Prostate gland (tissue), 2 donors: ENCODE measurements around the gene EPB41L4A. TPM values are rescaled to one million over a fixed set of nuclear protein-coding genes. Genes with fewer than 3 reads are reported as not detected.

Experiments
- DNase-seq: peaks from one replicate; pipeline ENCODE4 v3.0.0-alpha.2; 2019; ENCODE audit warnings: low spot score
- H3K27ac ChIP-seq, 2 donors: fragments of 200-600 bp; sonication (generic); 2 replicates each; pipeline ENCODE4 v1.5.1; 2017 to 2019
- H3K27me3 ChIP-seq: fragments of 200-600 bp; sonication (generic); replicated peaks from 2 replicates; pipeline ENCODE4 v1.5.1; 2019; ENCODE audit not compliant: insufficient read depth
- H3K36me3 ChIP-seq, 2 donors: fragments of 200-600 bp; sonication (generic); 1 replicate in 1 of 2; 2 replicates in 1 of 2; pipeline versions ENCODE4 v1.5.1 to v1.8.1; 2017 to 2019
- H3K4me1 ChIP-seq: fragments of 200-600 bp; sonication (generic); replicated peaks from 2 replicates; pipeline ENCODE4 v1.5.1; 2019
- H3K4me3 ChIP-seq, 2 donors: fragments of 200-600 bp; sonication (generic); 2 replicates each; pipeline ENCODE4 v1.5.1; 2017 to 2019
- H3K9me3 ChIP-seq: fragments of 200-600 bp; sonication (generic); 2 replicates; pipeline ENCODE4 v1.5.1; 2017
- CTCF ChIP-seq, 4 experiments: fragments of 200-600 bp in 2 of 4; fragments of 450-650 bp in 2 of 4; sonication (generic) in 2 of 4; IDR thresholded peaks; 1 replicate in 3 of 4; 2 replicates in 1 of 4; pipeline ENCODE4 v1.5.1; 2016 to 2019; ENCODE audit warnings: antibody characterized with exemption in 4 of 4, mild to moderate bottlenecking in 2 of 4, moderate library complexity in 2 of 4
- POLR2A ChIP-seq: fragments of 450-650 bp; IDR thresholded peaks from one replicate; pipeline ENCODE4 v1.6.1; 2016; ENCODE audit warnings: antibody characterized with exemption, mild to moderate bottlenecking
- POLR2AphosphoS5 ChIP-seq: sonication (generic); formaldehyde crosslinking; IDR thresholded peaks from one replicate; pipeline ENCODE4 v1.6.1; 2017; ENCODE audit warnings: antibody characterized with exemption
- WGBS: methylation state at CpG from one replicate; pipeline ENCODE4 v1.1.5; 2018; 5-methylcytosine and 5-hydroxymethylcytosine counted together
- intact Hi-C: fragments of 100-400 bp; cut with DNase I; formaldehyde crosslinking; loops from one replicate; pipeline ENCODE4 v1.14.2; 2022
- total RNA-seq, 2 donors: library from RNA; depleted of rRNA; stranded (reverse); fragments of >200 nt; gene quantifications; one replicate each; pipeline ENCODE4 v1.1.0, GENCODE V29; 2016

Gene EPB41L4A
- total RNA-seq, 2 donors from 2014 or later = 23.0 to 37.5 TPM

- WGBS = under 1% methylated on average over 18 of the region's 39 CpGs
- Histone ChIP-seq H3K4me1 (no peaks in the 10 kb centered on the region), H3K36me3 (no peaks in the 10 kb centered on the region), H3K4me3 (peak overlapping the region; percentile 82 to 83), H3K9me3 (no peaks in the 10 kb centered on the region), H3K27ac (peak overlapping the region; percentile 76 to 83), H3K27me3 (no peaks in the 10 kb centered on the region)
- TF ChIP-seq POLR2A (no peak), CTCF (IDR thresholded peaks at IDR 0.05) (no peak), POLR2AphosphoS5 (no peak)
- intact Hi-C loops = no loop called here
- DNase-seq = peak; percentile 7
These were observed 366 bp downstream of the EPB41L4A start for GRCh38 chr5:112418659-112419163.

- under 1% methylated on average over 26 of the region's 26 CpGs for WGBS
- H3K27ac ChIP-seq = peak overlapping the region; percentile 76 to 83
- H3K27me3 ChIP-seq = no peaks in the 10 kb centered on the region
- no peaks in the 10 kb centered on the region for H3K4me1 ChIP-seq
- peak; percentile 62 for DNase-seq
- TF ChIP-seq POLR2A (no peak), POLR2AphosphoS5 (peak; percentile 54)
- intact Hi-C loops = no loop called here
- no peaks in the 10 kb centered on the region for H3K36me3 ChIP-seq
- H3K4me3 ChIP-seq = peak overlapping the region; percentile 82 to 83
- no peaks in the 10 kb centered on the region for H3K9me3 ChIP-seq
These were observed 982 bp downstream of the EPB41L4A start for GRCh38 chr5:112417931-112418658.

GRCh38 chr5:112415552-112415951 lies 3.5 kb downstream of the EPB41L4A start:
- no peaks in the 10 kb centered on the region for H3K9me3 ChIP-seq
- 78% methylated on average over 2 of the region's 2 CpGs for WGBS
- no peak overlapping the region for H3K27ac ChIP-seq
- no peak overlapping the region for H3K4me3 ChIP-seq
- no peaks in the 10 kb centered on the region for H3K27me3 ChIP-seq
- DNase-seq = no peak
- H3K36me3 ChIP-seq = no peaks in the 10 kb centered on the region
- intact Hi-C loops = no loop called here
- no peak for TF ChIP-seq POLR2A
- TF ChIP-seq POLR2AphosphoS5 = no peak
- TF ChIP-seq CTCF (IDR thresholded peaks at IDR 0.05) = no peak
- H3K4me1 ChIP-seq = no peaks in the 10 kb centered on the region

- H3K36me3 ChIP-seq = no peaks in the 10 kb centered on the region
- no peak for DNase-seq
- intact Hi-C loops = no loop called here
- H3K9me3 ChIP-seq = no peaks in the 10 kb centered on the region
- TF ChIP-seq POLR2A (no peak), POLR2AphosphoS5 (no peak), CTCF (IDR thresholded peaks at IDR 0.05) (no peak)
- WGBS = 83% methylated on average over 3 of the region's 3 CpGs
- H3K27ac ChIP-seq = no peak overlapping the region
- no peaks in the 10 kb centered on the region for H3K4me1 ChIP-seq
- H3K27me3 ChIP-seq = no peaks in the 10 kb centered on the region
- no peak overlapping the region for H3K4me3 ChIP-seq
These were observed 5.5 kb downstream of the EPB41L4A start for GRCh38 chr5:112413611-112414010.

- intact Hi-C loops = no loop called here
- no peaks in the 10 kb centered on the region for H3K27me3 ChIP-seq
These were observed 6.7 kb downstream of the EPB41L4A start for GRCh38 chr5:112412346-112412745.

More at GRCh38 chr5:112412346-112412745, 6.7 kb downstream of the EPB41L4A start:
- H3K36me3 ChIP-seq = no peaks in the 10 kb centered on the region
- TF ChIP-seq CTCF (IDR thresholded peaks at IDR 0.05) (no peak), POLR2A (no peak), POLR2AphosphoS5 (peak; percentile 46)
- H3K4me1 ChIP-seq = no peaks in the 10 kb centered on the region
- H3K4me3 ChIP-seq = no peak overlapping the region
- H3K27ac ChIP-seq = peak overlapping the region in 1 of 2 donors; percentile 5
- peak; percentile 10 for DNase-seq
- H3K9me3 ChIP-seq = no peaks in the 10 kb centered on the region
- WGBS = 32% methylated on average over 3 of the region's 3 CpGs
